ENCODE data around the gene SCP2.
A peak's percentile ranks its signal among the peaks of the same experiment; 100 is the strongest.

DNA sequence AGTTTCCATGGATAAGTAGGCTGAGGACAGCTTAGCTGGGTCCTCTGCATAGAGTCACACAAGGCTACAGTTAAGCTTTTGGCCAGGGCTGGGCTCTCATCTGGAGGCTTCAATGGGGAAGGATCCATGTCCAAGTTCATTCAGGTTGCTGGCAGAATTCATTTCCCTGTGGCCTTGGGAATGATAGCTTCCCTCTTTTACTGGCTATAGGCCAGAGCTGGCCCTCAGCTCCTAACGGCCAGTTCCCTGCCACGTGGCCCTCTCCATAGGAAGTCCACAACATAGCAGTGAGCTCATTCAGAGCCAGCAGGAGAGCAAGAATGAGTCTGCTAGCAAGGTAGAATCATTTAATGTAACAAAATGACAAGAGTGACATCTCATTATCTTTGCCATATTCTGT, 119.9 kb downstream of the SCP2 start:
- TF ChIP-seq ZNF610 (tag by site-specific recombination; IDR thresholded peaks at IDR 0.05; ENCODE audit: borderline replicate concordance), result no peak
- TF ChIP-seq, protein P1, sequence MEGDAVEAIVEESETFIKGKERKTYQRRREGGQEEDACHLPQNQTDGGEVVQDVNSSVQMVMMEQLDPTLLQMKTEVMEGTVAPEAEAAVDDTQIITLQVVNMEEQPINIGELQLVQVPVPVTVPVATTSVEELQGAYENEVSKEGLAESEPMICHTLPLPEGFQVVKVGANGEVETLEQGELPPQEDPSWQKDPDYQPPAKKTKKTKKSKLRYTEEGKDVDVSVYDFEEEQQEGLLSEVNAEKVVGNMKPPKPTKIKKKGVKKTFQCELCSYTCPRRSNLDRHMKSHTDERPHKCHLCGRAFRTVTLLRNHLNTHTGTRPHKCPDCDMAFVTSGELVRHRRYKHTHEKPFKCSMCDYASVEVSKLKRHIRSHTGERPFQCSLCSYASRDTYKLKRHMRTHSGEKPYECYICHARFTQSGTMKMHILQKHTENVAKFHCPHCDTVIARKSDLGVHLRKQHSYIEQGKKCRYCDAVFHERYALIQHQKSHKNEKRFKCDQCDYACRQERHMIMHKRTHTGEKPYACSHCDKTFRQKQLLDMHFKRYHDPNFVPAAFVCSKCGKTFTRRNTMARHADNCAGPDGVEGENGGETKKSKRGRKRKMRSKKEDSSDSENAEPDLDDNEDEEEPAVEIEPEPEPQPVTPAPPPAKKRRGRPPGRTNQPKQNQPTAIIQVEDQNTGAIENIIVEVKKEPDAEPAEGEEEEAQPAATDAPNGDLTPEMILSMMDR (tag by site-specific recombination; IDR thresholded peaks at IDR 0.05), result no peak
- no peak for TF ChIP-seq TCF7L2 (IDR thresholded peaks at IDR 0.05; ENCODE audit: borderline replicate concordance, low read depth, low read length)
- TF ChIP-seq ZNF274 (IDR thresholded peaks at IDR 0.05; ENCODE audit: low read length), result no peak
- no peak for TF ChIP-seq ZNF274 (tag by site-specific recombination; IDR thresholded peaks at IDR 0.05; ENCODE audit: borderline replicate concordance)
- TF ChIP-seq, protein P2, sequence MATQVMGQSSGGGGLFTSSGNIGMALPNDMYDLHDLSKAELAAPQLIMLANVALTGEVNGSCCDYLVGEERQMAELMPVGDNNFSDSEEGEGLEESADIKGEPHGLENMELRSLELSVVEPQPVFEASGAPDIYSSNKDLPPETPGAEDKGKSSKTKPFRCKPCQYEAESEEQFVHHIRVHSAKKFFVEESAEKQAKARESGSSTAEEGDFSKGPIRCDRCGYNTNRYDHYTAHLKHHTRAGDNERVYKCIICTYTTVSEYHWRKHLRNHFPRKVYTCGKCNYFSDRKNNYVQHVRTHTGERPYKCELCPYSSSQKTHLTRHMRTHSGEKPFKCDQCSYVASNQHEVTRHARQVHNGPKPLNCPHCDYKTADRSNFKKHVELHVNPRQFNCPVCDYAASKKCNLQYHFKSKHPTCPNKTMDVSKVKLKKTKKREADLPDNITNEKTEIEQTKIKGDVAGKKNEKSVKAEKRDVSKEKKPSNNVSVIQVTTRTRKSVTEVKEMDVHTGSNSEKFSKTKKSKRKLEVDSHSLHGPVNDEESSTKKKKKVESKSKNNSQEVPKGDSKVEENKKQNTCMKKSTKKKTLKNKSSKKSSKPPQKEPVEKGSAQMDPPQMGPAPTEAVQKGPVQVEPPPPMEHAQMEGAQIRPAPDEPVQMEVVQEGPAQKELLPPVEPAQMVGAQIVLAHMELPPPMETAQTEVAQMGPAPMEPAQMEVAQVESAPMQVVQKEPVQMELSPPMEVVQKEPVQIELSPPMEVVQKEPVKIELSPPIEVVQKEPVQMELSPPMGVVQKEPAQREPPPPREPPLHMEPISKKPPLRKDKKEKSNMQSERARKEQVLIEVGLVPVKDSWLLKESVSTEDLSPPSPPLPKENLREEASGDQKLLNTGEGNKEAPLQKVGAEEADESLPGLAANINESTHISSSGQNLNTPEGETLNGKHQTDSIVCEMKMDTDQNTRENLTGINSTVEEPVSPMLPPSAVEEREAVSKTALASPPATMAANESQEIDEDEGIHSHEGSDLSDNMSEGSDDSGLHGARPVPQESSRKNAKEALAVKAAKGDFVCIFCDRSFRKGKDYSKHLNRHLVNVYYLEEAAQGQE (tag by site-specific recombination; IDR thresholded peaks at IDR 0.05), result no peak
- TF ChIP-seq, protein P3, sequence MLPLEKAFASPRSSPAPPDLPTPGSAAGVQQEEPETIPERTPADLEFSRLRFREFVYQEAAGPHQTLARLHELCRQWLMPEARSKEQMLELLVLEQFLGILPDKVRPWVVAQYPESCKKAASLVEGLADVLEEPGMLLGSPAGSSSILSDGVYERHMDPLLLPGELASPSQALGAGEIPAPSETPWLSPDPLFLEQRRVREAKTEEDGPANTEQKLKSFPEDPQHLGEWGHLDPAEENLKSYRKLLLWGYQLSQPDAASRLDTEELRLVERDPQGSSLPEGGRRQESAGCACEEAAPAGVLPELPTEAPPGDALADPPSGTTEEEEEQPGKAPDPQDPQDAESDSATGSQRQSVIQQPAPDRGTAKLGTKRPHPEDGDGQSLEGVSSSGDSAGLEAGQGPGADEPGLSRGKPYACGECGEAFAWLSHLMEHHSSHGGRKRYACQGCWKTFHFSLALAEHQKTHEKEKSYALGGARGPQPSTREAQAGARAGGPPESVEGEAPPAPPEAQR (tag by site-specific recombination; IDR thresholded peaks at IDR 0.05), result no peak
- no peak for TF ChIP-seq ZSCAN5A (tag by site-specific recombination; IDR thresholded peaks at IDR 0.05)
- peak; percentile 83 for TF ChIP-seq ZIC2 (tag by site-specific recombination; IDR thresholded peaks at IDR 0.05)
- no peak for TF ChIP-seq ZNF549 (tag by site-specific recombination; IDR thresholded peaks at IDR 0.05)
- TF ChIP-seq ZNF114 (tag by site-specific recombination; IDR thresholded peaks at IDR 0.05), result no peak
- TF ChIP-seq BCL11A (tag by site-specific recombination; IDR thresholded peaks at IDR 0.05; ENCODE audit: low read depth), result no peak
- no peak for TF ChIP-seq GLI2 (tag by site-specific recombination; IDR thresholded peaks at IDR 0.05; ENCODE audit: borderline replicate concordance, low read depth)
- TF ChIP-seq GLI4 (tag by site-specific recombination; IDR thresholded peaks at IDR 0.05), result no peak
